Endodermal cell (in vitro differentiated cells): ENCODE measurements around the gene HDDC3. TPM values are rescaled to one million over a fixed set of nuclear protein-coding genes. Genes with fewer than 3 reads are reported as not detected.

Experiments used
- DNase-seq: peaks from one replicate; pipeline ENCODE4 v3.0.0-alpha.2; 2017
- H3K27ac ChIP-seq: 2 replicates; pipeline ENCODE4 v1.5.1; 2013; ENCODE audit warnings: mild to moderate bottlenecking, low read depth, low read length, moderate library complexity
- H3K27me3 ChIP-seq: 2 replicates; pipeline ENCODE4 v1.6.1; 2013; ENCODE audit warnings: mild to moderate bottlenecking, low read length, moderate library complexity; ENCODE audit not compliant: insufficient read depth, control insufficient read depth, poor library complexity, severe bottlenecking
- H3K36me3 ChIP-seq: 2 replicates; pipeline ENCODE4 v1.7.0; 2013; ENCODE audit warnings: mild to moderate bottlenecking, low read length, moderate library complexity; ENCODE audit not compliant: control insufficient read depth, insufficient read depth
- H3K4me1 ChIP-seq: one replicate; pipeline ENCODE4 v1.7.0; 2013; ENCODE audit warnings: low read length; ENCODE audit not compliant: control insufficient read depth, insufficient read depth
- H3K4me3 ChIP-seq: 2 replicates; pipeline ENCODE4 v1.5.1; 2013; ENCODE audit warnings: mild to moderate bottlenecking, low read length, moderate library complexity
- H3K9ac ChIP-seq: 2 replicates; pipeline ENCODE4 v1.6.1; 2013; ENCODE audit warnings: mild to moderate bottlenecking, low read length, moderate library complexity; ENCODE audit not compliant: poor library complexity, severe bottlenecking; ENCODE audit errors: extremely low read depth
- H3K9me3 ChIP-seq: 2 replicates; pipeline ENCODE4 v1.6.1; 2013; ENCODE audit warnings: mild to moderate bottlenecking, low read length, moderate library complexity; ENCODE audit not compliant: control insufficient read depth
- H3K27ac Mint-ChIP-seq: 2 replicates; pipeline ENCODE4 v1.8.0; 2020; ENCODE audit warnings: mixed read lengths
- H3K27me3 Mint-ChIP-seq: 2 replicates; pipeline ENCODE4 v1.8.0; 2021; ENCODE audit warnings: mild to moderate bottlenecking, mixed read lengths; ENCODE audit not compliant: insufficient read depth
- H3K36me3 Mint-ChIP-seq: 2 replicates; pipeline ENCODE4 v1.8.0; 2020; ENCODE audit warnings: low read depth, mixed read lengths
- H3K4me1 Mint-ChIP-seq: 2 replicates; pipeline ENCODE4 v1.8.0; 2020; ENCODE audit warnings: mixed read lengths
- H3K4me3 Mint-ChIP-seq: 2 replicates; pipeline ENCODE4 v1.8.0; 2020; ENCODE audit warnings: mild to moderate bottlenecking, moderate library complexity, mixed read lengths
- H3K9me3 Mint-ChIP-seq: 2 replicates; pipeline ENCODE4 v1.8.0; 2020; ENCODE audit warnings: mild to moderate bottlenecking, mixed read lengths
- CTCF ChIP-seq: fragments of 200-600 bp; sonication (generic); conservative IDR thresholded peaks from 2 replicates; pipeline ENCODE4 v1.5.0; 2021; ENCODE audit warnings: antibody characterized with exemption, mild to moderate bottlenecking
- WGBS, 2 experiments: methylation state at CpG; one replicate each; pipeline versions ENCODE4 v1.1.5 to v1.1.7; 2013; ENCODE audit warnings: missing lambda C conversion rate in 2 of 2, mixed read lengths in 1 of 2; ENCODE audit not compliant: insufficient coverage in 1 of 2, insufficient read length in 1 of 2; 5-methylcytosine and 5-hydroxymethylcytosine counted together
- total RNA-seq, 2 donors: library from RNA; stranded (reverse); fragmentation: NEBNext Ultra II Directional in 1 of 2; extraction: Animal tissue kit (Norgen Biotek cat#: 25700) in 1 of 2; gene quantifications; 2 replicates in 1 of 2; 3 replicates in 1 of 2; pipeline ENCODE4 v1.2.1, GENCODE V29; 2021

HDDC3 gene
- total RNA-seq, 2 donors from 2014 or later: 15.3 to 21.5 TPM

GRCh38 chr15:90950676-90951075, 18.3 kb upstream of the HDDC3 start:
- Mint-ChIP-seq H3K9me3 (no peaks in the 10 kb centered on the region), H3K27me3 (no peaks in the 10 kb centered on the region), H3K4me1 (no peaks in the 10 kb centered on the region), H3K36me3 (peaks cover 61% of the 10 kb centered on the region), H3K27ac (no peak overlapping the region), H3K4me3 (no peak overlapping the region)
- no peak for TF ChIP-seq CTCF
- Histone ChIP-seq H3K9me3 (no peaks in the 10 kb centered on the region), H3K4me3 (no peak overlapping the region), H3K4me1 (no peaks in the 10 kb centered on the region), H3K9ac (no peak overlapping the region), H3K36me3 (peaks cover 59% of the 10 kb centered on the region), H3K27me3 (no peaks in the 10 kb centered on the region), H3K27ac (no peak overlapping the region)
- 94% methylated on average over 6 of the region's 6 CpGs for WGBS, 2 experiments
- DNase-seq: no peak

GRCh38 chr15:90949979-90950675, 17.8 kb upstream of the HDDC3 start:
- no peak overlapping the region for H3K9ac ChIP-seq
- 94 to 96% methylated on average over 21 to 23 of the region's 23 CpGs for WGBS, 2 experiments
- H3K9me3 Mint-ChIP-seq: no peaks in the 10 kb centered on the region
- no peak overlapping the region for H3K27ac Mint-ChIP-seq
- no peaks in the 10 kb centered on the region for H3K4me1 ChIP-seq
- TF ChIP-seq CTCF: no peak
- H3K36me3 ChIP-seq: peaks cover 60% of the 10 kb centered on the region
- H3K9me3 ChIP-seq: no peaks in the 10 kb centered on the region
- H3K4me3 ChIP-seq: no peak overlapping the region
- H3K27ac ChIP-seq: no peak overlapping the region
- H3K27me3 ChIP-seq: no peaks in the 10 kb centered on the region
- H3K27me3 Mint-ChIP-seq: no peaks in the 10 kb centered on the region
- no peaks in the 10 kb centered on the region for H3K4me1 Mint-ChIP-seq
- H3K36me3 Mint-ChIP-seq: peaks cover 62% of the 10 kb centered on the region
- no peak overlapping the region for H3K4me3 Mint-ChIP-seq
- DNase-seq: no peak

- Histone ChIP-seq H3K4me1 (no peaks in the 10 kb centered on the region), H3K4me3 (no peak overlapping the region), H3K9me3 (no peaks in the 10 kb centered on the region), H3K27ac (no peak overlapping the region), H3K27me3 (no peaks in the 10 kb centered on the region), H3K36me3 (peaks cover 66% of the 10 kb centered on the region), H3K9ac (no peak overlapping the region)
- H3K27me3 Mint-ChIP-seq: no peaks in the 10 kb centered on the region
- no peak for DNase-seq
- no peak for TF ChIP-seq CTCF
- peaks cover 66% of the 10 kb centered on the region for H3K36me3 Mint-ChIP-seq
- H3K4me3 Mint-ChIP-seq: no peak overlapping the region
- no peaks in the 10 kb centered on the region for H3K4me1 Mint-ChIP-seq
- H3K9me3 Mint-ChIP-seq: no peaks in the 10 kb centered on the region
- 91 to 93% methylated on average over 4 to 8 of the region's 8 CpGs for WGBS, 2 experiments
- H3K27ac Mint-ChIP-seq: no peak overlapping the region
Observed at GRCh38 chr15:90948506-90948905, 16.2 kb upstream of the HDDC3 start.
